Pulmonary artery endothelial cell (primary cell): ENCODE measurements around the gene APH1A. TPM values are rescaled to one million over a fixed set of nuclear protein-coding genes. Genes with fewer than 3 reads are reported as not detected.
"Not testable (repeated sequence)": the region's sequence is repeated elsewhere in the genome, so short reads cannot be mapped to it uniquely, and the experiment has no call there.

Experiments
- DNase-seq: peaks from one replicate; pipeline ENCODE4 v3.0.0-alpha.2; 2011; ENCODE audit warnings: low read depth, low spot score
- total RNA-seq: library from RNA; depleted of rRNA; stranded (reverse); fragments of >200 nt; gene quantifications from 2 replicates; pipeline ENCODE4 v1.2.3, GENCODE V29; 2014

Gene APH1A
- total RNA-seq, 1 donor from 2014 or later, result 162 TPM

GRCh38 chr1:150268340-150268704 is 494 bp downstream of the APH1A start:
- no peak for DNase-seq

GRCh38 chr1:150267896-150268295 is 920 bp downstream of the APH1A start:
- DNase-seq, result no peak

- no peak for DNase-seq
Measured at GRCh38 chr1:150263549-150263948, 5.3 kb downstream of the APH1A start.

- DNase-seq, result no peak
Measured at GRCh38 chr1:150262388-150263320, 6.2 kb downstream of the APH1A start.

- DNase-seq, result no peak
Measured at GRCh38 chr1:150261367-150261766, 7.4 kb downstream of the APH1A start.

- no peak for DNase-seq
Measured at GRCh38 chr1:150259758-150260669, 8.8 kb downstream of the APH1A start.

GRCh38 chr1:150259217-150259616 is 9.6 kb downstream of the APH1A start:
- DNase-seq, result no peak

- no peak for DNase-seq
Measured at GRCh38 chr1:150257624-150258585, 10.9 kb downstream of the APH1A start, which contains the start of gene CA14. TSS of gene CA14 (plus strand) at chr1:150257774. CDS start at chr1:150258129, 355 bp downstream.

- DNase-seq, result no peak
Measured at GRCh38 chr1:150256554-150257341, 12.1 kb downstream of the APH1A start.

- DNase-seq, result no peak
Measured at GRCh38 chr1:150256198-150256553, 12.6 kb downstream of the APH1A start.

- no peak for DNase-seq
Measured at GRCh38 chr1:150249936-150250335, 18.9 kb downstream of the APH1A start.

- no peak for DNase-seq
Measured at GRCh38 chr1:150243003-150243402, 25.8 kb downstream of the APH1A start.

GRCh38 chr1:150237746-150238145 is 31.1 kb downstream of the APH1A start:
- DNase-seq, result no peak

GRCh38 chr1:150237176-150237575 is 31.6 kb downstream of the APH1A start:
- not testable (repeated sequence) for DNase-seq

- no peak for DNase-seq
Measured at GRCh38 chr1:150236614-150237100, 32.2 kb downstream of the APH1A start.

GRCh38 chr1:150235852-150236613 is 32.8 kb downstream of the APH1A start, which contains the start of gene ANP32E:
TSS of gene ANP32E (minus strand) at chr1:150236112. CDS start at chr1:150235786, 326 bp downstream.
- peak; percentile 98 for DNase-seq

GRCh38 chr1:150235294-150235851 is 33.4 kb downstream of the APH1A start:
- DNase-seq, result no peak

- DNase-seq, result no peak
Measured at GRCh38 chr1:150234566-150235293, 34.1 kb downstream of the APH1A start.
